ENCODE results near the gene MSI2. TPM values are rescaled to one million over a fixed set of nuclear protein-coding genes. Genes with fewer than 3 reads are reported as not detected.

Gene MSI2
- total RNA-seq, 1 donor from 2014 or later, result 31.0 TPM

GRCh38 chr17:57679356-57679755 lies 423.0 kb downstream of the MSI2 start:
- no peak for FAIRE-seq
- no peak for DNase-seq (ENCODE audit: low spot score in 2 of 2)

DNA sequence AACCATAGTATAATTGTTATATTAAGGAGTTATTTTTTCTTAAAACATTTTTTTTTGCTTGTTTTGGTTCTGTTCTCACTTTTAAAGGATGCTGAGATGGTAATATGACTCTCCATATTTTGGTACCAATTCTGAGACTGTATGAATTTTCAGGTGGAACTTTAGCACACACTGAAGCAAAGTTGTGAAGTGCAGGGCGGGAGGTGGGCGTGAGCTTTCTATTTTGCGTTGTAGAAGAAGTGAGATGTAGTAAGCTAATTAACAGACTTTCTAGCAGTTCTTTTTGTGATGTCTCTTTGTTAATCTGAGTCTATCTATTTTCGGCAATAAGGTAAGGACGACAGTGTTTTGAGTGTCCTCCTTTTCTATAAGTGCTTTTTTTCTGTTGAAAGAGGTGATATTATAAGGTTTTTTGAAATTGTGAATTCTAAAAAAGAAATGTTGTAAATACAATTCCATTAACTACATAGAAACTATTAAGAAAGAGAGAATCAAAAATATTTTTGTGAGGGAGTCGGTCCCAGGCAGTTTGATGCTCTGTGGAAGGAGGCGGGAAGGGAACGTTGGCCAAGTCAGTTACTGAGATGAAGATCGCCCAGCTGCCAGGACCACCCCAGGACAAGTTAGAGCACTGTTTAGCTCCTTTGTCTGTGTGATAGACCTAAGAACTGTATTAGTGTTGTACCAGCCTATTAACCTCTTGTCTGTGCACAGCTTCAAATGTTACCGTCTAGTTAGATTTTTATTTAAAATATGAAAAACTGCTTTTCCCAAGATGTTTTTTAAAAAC lies 423.8 kb downstream of the MSI2 start:
- no peak for DNase-seq (ENCODE audit: low spot score in 2 of 2)
- no peak for FAIRE-seq

DNA sequence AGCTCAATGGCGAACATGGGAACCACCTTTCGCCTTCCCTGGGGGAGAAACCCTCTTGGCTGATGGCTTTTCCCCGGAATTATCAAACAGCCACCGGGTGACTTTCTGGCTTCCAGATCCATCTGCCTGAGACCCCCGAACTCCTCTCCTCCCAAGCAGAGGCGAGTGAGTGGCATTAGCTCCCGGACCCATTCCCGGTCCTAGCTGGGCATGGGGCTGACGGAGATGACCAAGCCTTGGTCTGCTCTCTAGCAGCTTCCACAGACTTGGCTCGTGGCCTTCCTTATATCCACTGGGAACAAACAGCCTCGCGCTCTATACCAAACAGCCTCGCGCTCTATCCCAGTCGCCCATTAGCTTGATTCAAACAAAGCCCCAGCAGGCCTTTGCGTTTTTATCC lies 426.4 kb downstream of the MSI2 start:
- DNase-seq (ENCODE audit: low spot score in 2 of 2), result no peak
- FAIRE-seq, result no peak

GRCh38 chr17:57684711-57685498 lies 428.6 kb downstream of the MSI2 start:
- FAIRE-seq (no peak), DNase-seq (ENCODE audit: low spot score in 2 of 2) (no peak)

DNA sequence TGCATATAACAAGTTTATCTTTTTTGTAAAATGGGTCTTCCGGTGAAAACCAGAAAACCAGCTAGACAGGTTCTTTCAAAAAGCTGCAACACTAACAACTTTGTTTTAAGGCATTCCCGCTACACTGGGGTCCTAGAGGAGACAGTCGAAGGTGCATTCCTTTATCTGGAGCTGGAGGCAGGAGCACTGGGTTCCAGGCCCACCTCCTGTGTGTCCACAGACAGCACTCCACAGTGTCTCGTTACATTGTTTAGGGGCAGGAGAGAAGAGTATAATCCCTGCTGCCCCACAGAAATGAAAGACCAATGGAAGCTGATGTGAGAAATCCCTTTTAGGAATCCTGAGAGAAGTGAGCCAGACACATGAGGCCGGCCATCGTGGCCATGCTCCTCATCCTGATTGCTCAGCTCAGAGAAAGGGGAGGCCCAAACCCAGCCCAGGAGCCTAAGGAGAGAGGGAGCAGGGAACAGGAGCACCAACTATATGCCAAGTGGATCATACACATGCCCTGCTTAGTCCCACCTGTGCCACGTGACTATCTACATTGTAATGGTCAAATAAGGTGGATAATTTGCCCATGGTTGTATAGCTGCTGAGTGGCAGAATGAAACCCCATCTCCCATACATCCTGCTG lies 429.3 kb downstream of the MSI2 start:
- DNase-seq (ENCODE audit: low spot score in 2 of 2), result no peak
- no peak for FAIRE-seq

DNA sequence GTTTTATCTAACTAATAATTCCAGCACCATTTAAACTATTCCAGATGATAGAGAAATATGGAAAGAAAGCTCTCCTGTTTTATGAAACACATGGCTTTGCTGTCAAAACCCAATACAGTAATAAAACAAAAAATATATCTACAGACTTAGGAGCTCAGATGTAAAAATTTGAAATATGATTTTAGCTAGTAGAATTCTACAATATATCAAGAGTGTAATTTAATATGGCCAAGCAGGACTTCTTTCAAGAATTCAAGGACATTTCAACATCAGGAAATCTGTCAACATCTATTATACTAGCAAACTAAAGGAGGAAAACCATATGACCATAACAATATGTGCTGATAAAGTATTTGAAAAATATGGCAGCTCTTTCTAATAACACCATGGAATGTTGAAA lies 431.3 kb downstream of the MSI2 start:
- DNase-seq (ENCODE audit: low spot score in 2 of 2), result no peak
- no peak for FAIRE-seq

DNA sequence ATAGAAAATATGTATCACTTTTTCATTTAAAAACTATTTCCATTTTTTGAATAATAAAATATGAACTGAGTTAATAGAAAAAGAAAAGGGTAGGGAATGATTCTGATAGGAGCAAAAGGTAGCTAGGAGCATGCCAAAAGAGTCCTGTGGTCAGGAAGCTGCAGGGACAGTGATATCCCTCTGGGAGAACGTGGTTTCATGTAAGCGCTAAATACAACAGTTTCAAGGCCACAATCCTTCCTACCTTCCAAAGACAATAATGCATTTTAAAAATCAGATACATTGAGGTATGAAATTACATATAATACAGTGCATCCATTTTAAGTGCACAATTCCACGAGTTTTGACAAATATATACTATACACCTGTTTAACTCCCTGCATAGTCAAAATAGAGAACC lies 432.9 kb downstream of the MSI2 start:
- FAIRE-seq (no peak), DNase-seq (ENCODE audit: low spot score in 2 of 2) (no peak)

DNA sequence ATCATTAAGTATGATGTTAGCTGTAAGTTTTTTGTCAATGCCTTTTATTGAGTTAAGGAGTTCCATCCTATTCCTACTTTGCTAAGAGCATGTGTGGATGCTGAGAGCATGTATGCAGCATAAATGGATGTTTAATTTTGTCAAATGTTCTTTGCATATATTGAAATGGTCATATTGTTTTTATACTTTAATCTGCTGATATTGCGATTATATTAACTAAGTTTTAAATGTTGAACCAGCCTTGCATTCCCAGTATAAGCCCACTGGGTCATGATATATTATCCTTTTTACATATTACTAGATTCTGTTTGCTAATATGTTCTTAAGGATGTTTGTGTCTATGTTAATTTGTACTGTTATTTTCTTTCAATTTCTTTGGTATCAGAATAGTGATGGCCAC lies 435.6 kb downstream of the MSI2 start:
- DNase-seq (ENCODE audit: low spot score in 2 of 2), result no peak
- FAIRE-seq, result peak; percentile 6

- no peak for DNase-seq (ENCODE audit: low spot score in 2 of 2)
These were observed 436.4 kb downstream of the MSI2 start for GRCh38 chr17:57692770-57693169.

GRCh38 chr17:57694051-57694450 lies 437.7 kb downstream of the MSI2 start:
- FAIRE-seq, result no peak

More at GRCh38 chr17:57692770-57693169, 436.4 kb downstream of the MSI2 start:
- no peak for FAIRE-seq

DNA sequence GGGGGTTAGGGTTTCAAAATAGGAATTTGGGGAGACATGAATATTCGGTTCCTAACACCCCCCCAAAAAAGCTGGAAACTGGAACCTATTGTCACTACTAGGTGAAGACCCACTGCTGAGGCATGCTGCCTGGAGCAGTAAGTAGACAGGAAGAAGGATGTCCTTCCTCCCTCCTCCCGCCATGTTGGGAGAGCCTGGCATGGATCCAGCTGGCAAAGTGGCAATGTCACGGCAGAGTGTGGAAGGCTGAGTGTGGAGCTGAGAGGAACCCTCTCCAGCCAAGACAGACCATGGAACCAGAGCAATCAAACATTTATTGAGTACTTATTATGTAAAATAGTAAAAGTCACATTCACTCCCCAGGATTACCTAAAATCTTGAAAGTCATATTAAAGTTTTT lies 439.7 kb downstream of the MSI2 start:
- no peak for FAIRE-seq
- no peak for DNase-seq (ENCODE audit: low spot score in 2 of 2)

More at GRCh38 chr17:57694051-57694450, 437.7 kb downstream of the MSI2 start:
- no peak for DNase-seq (ENCODE audit: low spot score in 2 of 2)

DNA sequence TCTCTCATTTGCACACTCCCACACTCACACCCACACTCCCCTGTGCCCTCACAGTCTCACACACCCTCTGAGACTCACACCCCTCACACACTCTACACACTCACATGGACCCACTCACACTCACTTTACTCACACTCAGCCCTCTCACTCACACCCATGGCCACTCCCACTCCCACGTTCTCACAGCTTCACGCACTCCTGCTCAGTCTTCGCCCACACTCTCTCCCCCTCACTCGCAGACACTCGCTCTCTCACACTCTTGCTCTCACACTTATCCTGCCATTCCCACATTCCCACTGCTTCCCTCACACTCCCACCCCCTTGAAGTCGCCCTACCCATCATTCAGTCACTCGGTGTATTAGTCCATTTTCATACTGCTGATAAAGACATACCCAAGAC lies 440.9 kb downstream of the MSI2 start:
- FAIRE-seq (no peak), DNase-seq (ENCODE audit: low spot score in 2 of 2) (no peak)

GRCh38 chr17:57697891-57698711 lies 441.8 kb downstream of the MSI2 start:
- FAIRE-seq, result no peak
- no peak for DNase-seq (ENCODE audit: low spot score in 2 of 2)

- no peak for DNase-seq (ENCODE audit: low spot score in 2 of 2)
- FAIRE-seq, result no peak
These were observed 443.5 kb downstream of the MSI2 start for GRCh38 chr17:57699751-57700219.

- FAIRE-seq, result no peak
- no peak for DNase-seq (ENCODE audit: low spot score in 2 of 2)
These were observed 444.8 kb downstream of the MSI2 start for GRCh38 chr17:57701124-57701523.

DNA sequence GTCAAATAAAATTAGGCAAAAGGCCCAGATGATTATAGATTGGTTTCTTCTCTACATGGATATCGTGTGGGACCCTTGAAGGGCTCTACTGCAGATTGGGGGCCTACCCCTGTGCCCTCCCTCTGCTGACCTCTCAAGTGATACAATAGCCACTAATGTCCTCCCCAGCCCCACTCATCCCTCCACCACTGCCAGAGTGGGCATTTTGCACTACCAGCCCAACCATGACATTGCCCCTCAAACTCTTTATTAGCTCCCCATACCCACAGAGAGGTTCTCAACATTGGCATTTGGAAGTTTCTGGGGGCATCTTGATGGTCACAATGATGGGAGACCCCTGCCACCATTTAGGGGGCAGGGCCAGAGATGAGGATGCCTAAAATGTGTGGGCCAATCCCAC lies 446.9 kb downstream of the MSI2 start:
- DNase-seq (ENCODE audit: low spot score in 2 of 2) (no peak), FAIRE-seq (no peak)

DNA sequence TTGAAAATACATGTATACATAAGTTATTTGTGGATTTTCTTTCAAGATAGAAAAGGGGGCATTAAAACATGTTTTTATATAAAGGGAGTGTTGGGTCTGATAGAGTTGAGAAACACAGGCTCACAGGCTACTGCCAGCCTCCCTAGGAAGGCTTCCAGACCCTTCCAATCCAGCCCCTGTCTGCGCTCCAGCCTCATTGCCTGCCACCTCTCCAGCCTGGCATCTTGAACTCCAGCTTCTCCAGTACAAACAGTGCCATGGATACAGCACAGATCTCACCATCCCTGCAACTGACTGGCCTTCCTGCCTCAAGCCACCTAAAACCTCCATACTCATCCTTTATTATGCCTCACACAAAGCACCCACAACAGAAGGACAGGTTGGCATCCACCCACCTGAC lies 448.1 kb downstream of the MSI2 start:
- no peak for FAIRE-seq
- no peak for DNase-seq (ENCODE audit: low spot score in 2 of 2)

DNA sequence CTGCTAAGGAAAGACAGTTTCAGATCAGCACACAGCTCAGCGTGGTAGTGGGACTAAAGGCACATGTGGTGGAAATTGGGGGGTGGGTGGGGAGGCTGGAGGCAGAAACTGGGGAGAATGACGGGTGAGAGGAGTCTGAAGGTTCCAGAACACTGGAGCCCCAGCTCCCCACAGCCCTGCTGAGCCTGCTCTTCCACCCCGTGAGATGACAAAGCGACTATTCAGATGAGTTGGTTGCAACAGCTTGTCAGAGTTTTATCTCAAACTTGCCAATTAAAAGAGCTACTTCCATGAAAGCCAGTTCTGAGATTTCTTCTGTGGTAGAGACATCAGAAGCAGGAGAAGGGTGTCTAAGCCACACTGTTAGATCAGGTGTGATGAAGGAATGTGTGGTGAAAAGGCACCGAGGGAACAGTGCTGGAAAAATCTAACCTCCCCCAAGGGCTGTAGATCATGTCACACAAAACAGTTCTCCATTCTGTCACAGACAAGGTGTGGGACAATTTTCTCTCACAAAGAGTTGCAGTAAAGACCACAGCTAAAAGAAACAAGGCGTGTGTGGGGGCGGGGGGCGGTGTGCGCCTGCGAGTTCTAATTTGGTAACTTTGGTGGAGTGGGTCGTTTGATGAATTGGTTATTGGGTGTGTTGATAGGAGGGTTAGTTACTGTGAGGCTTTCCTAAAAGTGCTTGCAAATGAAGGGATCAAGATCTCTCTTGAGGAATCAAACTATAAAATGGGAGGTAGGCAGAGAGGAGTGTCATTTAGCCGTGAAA lies 449.8 kb downstream of the MSI2 start:
- no peak for FAIRE-seq
- no peak for DNase-seq (ENCODE audit: low spot score in 2 of 2)

DNA sequence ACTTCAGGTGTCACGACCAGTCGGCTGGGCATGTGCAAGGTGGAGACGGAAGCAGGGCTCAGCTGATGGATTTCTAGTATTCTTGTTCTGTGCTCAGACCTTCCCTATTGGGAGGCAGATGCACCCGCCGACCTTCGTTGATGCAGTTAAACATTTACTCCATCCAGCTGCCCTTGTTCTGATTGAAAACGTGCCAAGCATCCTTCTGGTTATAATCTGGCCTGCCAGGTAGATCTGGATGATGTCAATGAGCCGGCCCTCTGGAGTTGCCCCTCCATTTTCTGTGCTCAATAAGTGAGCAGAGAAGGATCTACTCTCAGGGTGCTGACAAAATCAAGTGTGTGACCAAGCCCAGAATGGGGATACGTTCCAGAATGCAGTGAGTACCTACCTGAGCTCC lies 450.4 kb downstream of the MSI2 start:
- DNase-seq (ENCODE audit: low spot score in 2 of 2), result no peak

GRCh38 chr17:57707892-57708291 lies 451.6 kb downstream of the MSI2 start:
- FAIRE-seq (no peak), DNase-seq (ENCODE audit: low spot score in 2 of 2) (no peak)

More for the DNA sequence above, 450.4 kb downstream of the MSI2 start:
- FAIRE-seq, result no peak

All from frontal cortex (tissue), 4 donors.